SU-DHL-6 (cell line): Measurements from ENCODE around the gene TMOD1.

Source experiments
- H2AFZ ChIP-seq: fragments of 200-600 bp; sonication (generic); 2 replicates; pipeline ENCODE4 v1.6.1; 2014; ENCODE audit warnings: low read depth, mild to moderate bottlenecking, moderate library complexity, mixed read lengths, antibody characterized with exemption, low read length; ENCODE audit not compliant: severe bottlenecking
- H3F3A ChIP-seq: fragments of 200-600 bp; shearing (Covaris generic); 2 replicates; pipeline ENCODE4 v1.6.0; 2016; ENCODE audit warnings: antibody characterized with exemption, mild to moderate bottlenecking; ENCODE audit not compliant: insufficient read depth
- H3K27ac ChIP-seq: fragments of 200-600 bp; sonication (generic); 2 replicates; pipeline ENCODE4 v1.5.1; 2016; ENCODE audit warnings: low read depth, mild to moderate bottlenecking, low read length, moderate library complexity, mixed read lengths
- H3K27me3 ChIP-seq: fragments of 200-600 bp; sonication (generic), shearing (Covaris generic); 2 replicates; pipeline ENCODE4 v1.6.0; 2014; ENCODE audit warnings: mild to moderate bottlenecking, low read length
- H3K36me3 ChIP-seq: fragments of 200-600 bp; sonication (generic); 2 replicates; pipeline ENCODE4 v1.6.1; 2014; ENCODE audit warnings: mild to moderate bottlenecking, low read length, mixed read lengths
- H3K4me2 ChIP-seq: fragments of 300-600, 200-600 bp; shearing (Covaris generic), sonication (generic); 2 replicates; pipeline ENCODE4 v1.6.0; 2014; ENCODE audit warnings: low read length, low read depth, mild to moderate bottlenecking; ENCODE audit not compliant: poor library complexity, severe bottlenecking
- H3K4me3 ChIP-seq: fragments of 200-600 bp; sonication (generic); 2 replicates; pipeline ENCODE4 v1.5.1; 2014; ENCODE audit warnings: antibody characterized with exemption, low read length, mild to moderate bottlenecking, mixed read lengths; ENCODE audit not compliant: insufficient read depth, poor library complexity, severe bottlenecking
- H3K79me2 ChIP-seq: fragments of 200-600 bp; sonication (generic); 2 replicates; pipeline ENCODE4 v1.6.1; 2014; ENCODE audit warnings: mild to moderate bottlenecking, low read length, moderate library complexity; ENCODE audit not compliant: insufficient read depth
- H3K9ac ChIP-seq: fragments of 200-600 bp; sonication (generic); 2 replicates; pipeline ENCODE4 v1.7.0; 2014; ENCODE audit warnings: mild to moderate bottlenecking, low read length
- H3K9me2 ChIP-seq: fragments of 200-600 bp; sonication (generic); replicated peaks from 2 replicates; pipeline ENCODE4 v1.6.1; 2014; ENCODE audit warnings: low read length; ENCODE audit not compliant: insufficient read depth
- H3K9me3 ChIP-seq: fragments of 200-600 bp; sonication (generic); 2 replicates; pipeline ENCODE4 v1.6.1; 2014; ENCODE audit warnings: low read length, mixed read lengths; ENCODE audit not compliant: insufficient read depth
- H4K20me1 ChIP-seq: fragments of 200-600 bp; sonication (generic); 2 replicates; pipeline ENCODE4 v1.6.1; 2014; ENCODE audit warnings: low read depth, mild to moderate bottlenecking, antibody characterized with exemption, low read length, moderate library complexity, mixed read lengths
- CTCF ChIP-seq: fragments of 200-600 bp; sonication (generic); IDR thresholded peaks from one replicate; pipeline ENCODE4 v1.5.1; 2017; ENCODE audit warnings: antibody characterized with exemption, mild to moderate bottlenecking, low read length, moderate library complexity; ENCODE audit not compliant: insufficient read depth, poor library complexity, severe bottlenecking
- EZH2phosphoT487 ChIP-seq: fragments of 200-600 bp; sonication (generic), shearing (Covaris generic); conservative IDR thresholded peaks from 2 replicates; pipeline ENCODE4 v1.6.1; 2018; ENCODE audit warnings: mild to moderate bottlenecking, antibody characterized with exemption, low read length, moderate library complexity, mixed read lengths

TMOD1 gene

GRCh38 chr9:97462159-97462558, 39.3 kb upstream of the TMOD1 start:
- H3K9me3 ChIP-seq: no peaks in the 10 kb centered on the region
- no peak overlapping the region for H3K27ac ChIP-seq
- no peaks in the 10 kb centered on the region for H3K79me2 ChIP-seq
- no peaks in the 10 kb centered on the region for H3F3A ChIP-seq
- no peak overlapping the region for H3K4me3 ChIP-seq
- no peak for TF ChIP-seq CTCF
- no peak for TF ChIP-seq EZH2phosphoT487
- H3K9me2 ChIP-seq: no peaks in the 10 kb centered on the region
- H3K36me3 ChIP-seq: no peaks in the 10 kb centered on the region
- no peak overlapping the region for H3K9ac ChIP-seq
- no peaks in the 10 kb centered on the region for H4K20me1 ChIP-seq
- H3K4me2 ChIP-seq: no peak overlapping the region
- H2AFZ ChIP-seq: no peak overlapping the region
- no peaks in the 10 kb centered on the region for H3K27me3 ChIP-seq

- no peak overlapping the region for H2AFZ ChIP-seq
- no peaks in the 10 kb centered on the region for H3F3A ChIP-seq
- no peak overlapping the region for H3K27ac ChIP-seq
- H3K4me3 ChIP-seq: no peak overlapping the region
- H3K4me2 ChIP-seq: no peak overlapping the region
- no peaks in the 10 kb centered on the region for H4K20me1 ChIP-seq
- no peaks in the 10 kb centered on the region for H3K27me3 ChIP-seq
- H3K9me2 ChIP-seq: no peaks in the 10 kb centered on the region
- TF ChIP-seq CTCF (no peak), EZH2phosphoT487 (no peak)
- H3K79me2 ChIP-seq: no peaks in the 10 kb centered on the region
- no peaks in the 10 kb centered on the region for H3K9me3 ChIP-seq
- no peak overlapping the region for H3K9ac ChIP-seq
- H3K36me3 ChIP-seq: no peaks in the 10 kb centered on the region
These were observed 38.6 kb upstream of the TMOD1 start for GRCh38 chr9:97462914-97463313.

GRCh38 chr9:97468658-97469448, 32.6 kb upstream of the TMOD1 start:
- no peak overlapping the region for H3K4me2 ChIP-seq
- H3K9me3 ChIP-seq: no peaks in the 10 kb centered on the region
- no peak overlapping the region for H2AFZ ChIP-seq
- no peak overlapping the region for H3K4me3 ChIP-seq
- H3K27ac ChIP-seq: no peak overlapping the region
- no peak for TF ChIP-seq EZH2phosphoT487
- TF ChIP-seq CTCF: peak; percentile 71
- H3K27me3 ChIP-seq: no peaks in the 10 kb centered on the region
- no peaks in the 10 kb centered on the region for H3K9me2 ChIP-seq
- no peaks in the 10 kb centered on the region for H3F3A ChIP-seq
- no peak overlapping the region for H3K9ac ChIP-seq
- no peaks in the 10 kb centered on the region for H3K79me2 ChIP-seq
- H3K36me3 ChIP-seq: no peaks in the 10 kb centered on the region
- no peaks in the 10 kb centered on the region for H4K20me1 ChIP-seq
